Measurements from ENCODE around the gene SMIM14. TPM values are rescaled to one million over a fixed set of nuclear protein-coding genes. Genes with fewer than 3 reads are reported as not detected.
"Not testable (repeated sequence)": the region's sequence is repeated elsewhere in the genome, so short reads cannot be mapped to it uniquely, and the experiment has no call there.

The SMIM14 gene
- total RNA-seq, 1 donor from 2014 or later = 42.6 TPM

DNA sequence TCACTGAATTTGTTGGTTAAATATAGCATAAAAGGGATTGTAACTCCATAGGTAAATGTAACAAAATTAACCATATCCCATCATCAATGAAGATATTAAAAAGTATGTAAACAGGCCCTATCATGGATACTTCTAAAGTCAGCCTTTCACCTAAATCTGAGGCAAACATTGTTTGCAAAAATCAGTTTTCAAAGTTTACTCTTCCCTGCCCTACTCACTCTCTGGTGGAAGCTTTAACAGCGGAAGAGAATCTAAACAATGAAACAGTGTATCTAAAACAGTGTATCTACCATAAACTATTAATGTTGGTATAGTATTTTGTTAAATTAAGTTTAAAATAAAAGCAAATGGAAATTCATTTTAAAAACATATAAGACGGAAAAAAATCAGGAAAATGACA is 21.1 kb downstream of the SMIM14 start:
- Mint-ChIP-seq H3K36me3 (ENCODE audit: low read depth) (no peaks in the 10 kb centered on the region), H3K27me3 (ENCODE audit: low read depth) (no peaks in the 10 kb centered on the region), H3K4me3 (ENCODE audit: unreplicated experiment) (no peak overlapping the region), H3K27ac (ENCODE audit: unreplicated experiment) (no peak overlapping the region), H3K4me1 (ENCODE audit: low read depth) (peaks cover 76% of the 10 kb centered on the region), H3K9me3 (ENCODE audit: low read depth) (no peaks in the 10 kb centered on the region)
- no peak for DNase-seq (ENCODE audit: low spot score)
- TF ChIP-seq, protein P1, sequence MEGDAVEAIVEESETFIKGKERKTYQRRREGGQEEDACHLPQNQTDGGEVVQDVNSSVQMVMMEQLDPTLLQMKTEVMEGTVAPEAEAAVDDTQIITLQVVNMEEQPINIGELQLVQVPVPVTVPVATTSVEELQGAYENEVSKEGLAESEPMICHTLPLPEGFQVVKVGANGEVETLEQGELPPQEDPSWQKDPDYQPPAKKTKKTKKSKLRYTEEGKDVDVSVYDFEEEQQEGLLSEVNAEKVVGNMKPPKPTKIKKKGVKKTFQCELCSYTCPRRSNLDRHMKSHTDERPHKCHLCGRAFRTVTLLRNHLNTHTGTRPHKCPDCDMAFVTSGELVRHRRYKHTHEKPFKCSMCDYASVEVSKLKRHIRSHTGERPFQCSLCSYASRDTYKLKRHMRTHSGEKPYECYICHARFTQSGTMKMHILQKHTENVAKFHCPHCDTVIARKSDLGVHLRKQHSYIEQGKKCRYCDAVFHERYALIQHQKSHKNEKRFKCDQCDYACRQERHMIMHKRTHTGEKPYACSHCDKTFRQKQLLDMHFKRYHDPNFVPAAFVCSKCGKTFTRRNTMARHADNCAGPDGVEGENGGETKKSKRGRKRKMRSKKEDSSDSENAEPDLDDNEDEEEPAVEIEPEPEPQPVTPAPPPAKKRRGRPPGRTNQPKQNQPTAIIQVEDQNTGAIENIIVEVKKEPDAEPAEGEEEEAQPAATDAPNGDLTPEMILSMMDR (IDR thresholded peaks at IDR 0.05) = no peak

DNA sequence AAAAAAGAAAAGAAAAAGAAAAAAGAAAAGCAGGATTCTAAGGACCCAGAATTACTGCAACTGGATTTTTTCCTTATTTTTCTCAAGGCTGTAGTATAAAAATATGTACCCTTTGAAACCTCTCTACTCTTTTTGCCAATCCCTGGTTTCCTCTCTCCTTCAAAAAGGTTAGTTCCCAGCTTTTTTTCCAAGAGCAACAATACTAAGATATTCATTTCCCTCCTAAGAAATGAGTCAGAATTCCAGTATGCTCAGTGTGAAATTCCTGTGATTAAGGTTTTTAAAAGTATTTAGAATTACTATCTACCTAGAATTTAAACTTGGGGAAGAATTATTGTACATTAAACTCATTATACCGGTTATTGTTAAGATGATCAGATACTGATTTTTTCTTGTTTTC is 22.0 kb downstream of the SMIM14 start:
- Mint-ChIP-seq H3K9me3 (ENCODE audit: low read depth) (no peaks in the 10 kb centered on the region), H3K27me3 (ENCODE audit: low read depth) (no peaks in the 10 kb centered on the region), H3K27ac (ENCODE audit: unreplicated experiment) (peak overlapping the region; percentile 90), H3K36me3 (ENCODE audit: low read depth) (no peaks in the 10 kb centered on the region), H3K4me1 (ENCODE audit: low read depth) (peaks cover 80% of the 10 kb centered on the region), H3K4me3 (ENCODE audit: unreplicated experiment) (peak overlapping the region; percentile 33)
- no peak for DNase-seq (ENCODE audit: low spot score)
- TF ChIP-seq, protein P1 (IDR thresholded peaks at IDR 0.05) = no peak

DNA sequence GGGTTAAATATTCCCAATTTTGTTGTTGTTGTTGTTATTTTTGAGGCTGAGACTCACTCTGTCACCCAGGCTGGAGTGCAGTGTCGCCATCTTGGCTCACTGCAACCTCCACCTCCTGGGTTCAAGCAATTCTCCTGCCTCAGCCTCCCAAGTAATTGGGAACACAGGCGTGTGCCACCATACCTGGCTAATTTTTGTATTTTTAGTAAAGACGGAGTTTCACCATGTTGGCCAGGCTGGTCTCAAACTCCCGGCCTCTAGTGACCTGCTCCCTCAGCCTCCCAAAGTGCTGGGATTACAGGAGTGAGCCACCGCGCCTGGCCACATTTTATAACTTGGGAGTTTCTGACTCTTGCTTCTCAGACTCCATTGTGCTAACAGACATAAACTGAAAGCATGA is 22.6 kb downstream of the SMIM14 start:
- not testable (repeated sequence) for H3K27me3 Mint-ChIP-seq (ENCODE audit: low read depth); H3K36me3 Mint-ChIP-seq (ENCODE audit: low read depth); DNase-seq (ENCODE audit: low spot score); H3K9me3 Mint-ChIP-seq (ENCODE audit: low read depth); H3K4me3 Mint-ChIP-seq (ENCODE audit: unreplicated experiment)
- Mint-ChIP-seq H3K4me1 (ENCODE audit: low read depth) (peaks cover 75% of the 10 kb centered on the region), H3K27ac (ENCODE audit: unreplicated experiment) (peak overlapping the region; percentile 90)

DNA sequence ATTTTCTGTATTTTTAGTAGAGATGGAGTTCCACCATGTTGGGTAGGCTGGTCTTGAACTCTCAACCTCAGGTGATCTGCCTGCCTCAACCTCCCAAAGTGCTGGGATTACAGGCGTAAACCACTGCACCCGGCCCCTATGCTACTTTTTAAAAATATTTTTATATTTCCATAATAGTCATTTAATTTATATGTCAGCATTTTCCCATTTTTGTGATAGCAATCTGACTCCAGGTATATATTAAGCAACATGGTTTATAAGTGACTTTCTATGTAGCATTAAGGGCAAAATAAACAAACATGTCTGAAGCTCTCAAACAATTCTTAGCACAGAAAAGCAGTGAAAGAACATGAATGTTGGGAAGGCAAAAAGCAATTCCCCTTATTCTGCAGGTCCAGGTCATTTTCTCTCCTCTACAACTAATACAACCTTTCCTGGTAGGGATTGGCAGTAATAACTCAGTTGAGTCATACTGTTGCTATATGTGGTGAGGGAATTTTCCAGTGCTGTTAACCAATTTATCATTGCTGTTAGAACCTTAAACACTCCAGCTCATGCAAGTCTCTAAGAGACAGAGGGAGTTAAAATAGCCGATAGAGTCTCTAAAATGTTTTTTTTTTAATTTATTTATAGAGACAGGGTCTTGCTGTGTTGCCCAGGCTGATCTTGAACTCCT is 24.0 kb downstream of the SMIM14 start:
- Mint-ChIP-seq H3K27ac (ENCODE audit: unreplicated experiment) (peak overlapping the region; percentile 86), H3K36me3 (ENCODE audit: low read depth) (peaks cover 4% of the 10 kb centered on the region), H3K4me3 (ENCODE audit: unreplicated experiment) (no peak overlapping the region), H3K9me3 (ENCODE audit: low read depth) (no peaks in the 10 kb centered on the region), H3K4me1 (ENCODE audit: low read depth) (peaks cover 74% of the 10 kb centered on the region), H3K27me3 (ENCODE audit: low read depth) (no peaks in the 10 kb centered on the region)
- no peak for DNase-seq (ENCODE audit: low spot score)
- TF ChIP-seq, protein P1 (IDR thresholded peaks at IDR 0.05) = no peak

DNA sequence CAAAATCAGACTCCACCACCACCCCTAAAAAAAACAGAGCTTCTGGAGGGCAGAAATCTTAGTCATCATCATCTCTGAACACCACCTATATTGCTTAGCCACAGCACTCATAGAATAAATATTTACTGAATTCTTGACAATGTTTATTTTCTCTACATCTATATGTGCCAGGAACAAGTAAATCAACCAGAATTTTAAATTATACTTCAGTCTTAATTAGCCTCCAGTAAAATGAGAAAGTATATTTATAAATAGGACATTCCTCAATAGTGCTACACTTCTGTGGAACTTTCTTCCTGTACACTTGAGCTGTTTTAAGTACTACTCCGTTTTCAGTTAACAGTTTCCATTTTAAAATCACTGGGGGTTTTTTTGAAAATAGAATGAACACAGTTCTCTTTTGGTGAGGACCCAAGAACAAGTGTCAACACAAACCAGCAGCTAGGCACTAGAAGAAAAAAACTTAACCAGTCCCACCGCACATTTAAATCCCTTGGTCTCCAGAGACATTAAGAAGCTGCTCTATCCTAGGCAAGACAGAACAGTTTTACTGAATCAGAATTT is 25.5 kb downstream of the SMIM14 start:
- Mint-ChIP-seq H3K4me1 (ENCODE audit: low read depth) (peaks cover 82% of the 10 kb centered on the region), H3K4me3 (ENCODE audit: unreplicated experiment) (peak overlapping the region; percentile 49), H3K36me3 (ENCODE audit: low read depth) (peaks cover 4% of the 10 kb centered on the region), H3K27ac (ENCODE audit: unreplicated experiment) (peak overlapping the region; percentile 91), H3K9me3 (ENCODE audit: low read depth) (no peaks in the 10 kb centered on the region), H3K27me3 (ENCODE audit: low read depth) (no peaks in the 10 kb centered on the region)
- TF ChIP-seq, protein P1 (IDR thresholded peaks at IDR 0.05) = no peak
- no peak for DNase-seq (ENCODE audit: low spot score)
